GM12872 (cell line): ENCODE data around the gene PPP1R11.

ENCODE experiments used
- CTCF ChIP-seq: IDR thresholded peaks from 3 replicates; pipeline ENCODE4 v1.5.1; 2011; ENCODE audit warnings: low read depth, mild to moderate bottlenecking, low read length, moderate library complexity; ENCODE audit not compliant: insufficient read depth

The PPP1R11 gene

DNA sequence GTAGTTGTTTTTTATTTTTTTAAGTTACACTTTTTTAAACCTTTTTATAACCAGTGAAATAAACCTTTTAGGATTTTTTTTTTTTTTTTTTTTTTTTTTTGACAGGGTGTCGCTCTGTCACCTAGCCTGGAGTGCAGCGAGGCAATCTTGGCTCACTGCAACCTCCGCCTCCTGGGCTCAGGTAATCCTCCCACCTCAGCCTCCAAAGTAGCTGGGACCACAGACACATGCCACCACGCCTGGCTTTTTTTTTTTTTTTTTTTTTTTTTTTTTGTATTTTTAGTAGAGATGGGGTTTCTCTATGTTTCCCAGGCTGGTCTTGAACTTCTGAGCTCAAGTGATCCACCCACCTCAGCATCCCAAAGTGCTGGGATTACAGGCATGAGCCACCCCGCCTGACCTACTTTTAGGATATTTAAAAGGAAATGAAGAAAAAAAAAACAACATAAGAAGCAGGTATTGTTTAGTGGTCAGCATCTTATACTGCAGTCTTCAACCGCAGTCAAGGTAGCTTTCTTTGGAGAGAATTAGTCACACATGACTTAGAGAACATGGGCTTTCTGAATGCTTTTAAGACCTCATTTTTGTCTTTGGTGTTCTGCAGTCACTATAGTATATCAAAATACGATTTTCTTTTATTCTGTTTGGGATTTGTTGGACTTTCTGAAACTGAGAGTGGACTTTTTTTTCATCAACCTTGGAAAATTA, 4.4 kb upstream of the PPP1R11 start:
- TF ChIP-seq CTCF: no peak

DNA sequence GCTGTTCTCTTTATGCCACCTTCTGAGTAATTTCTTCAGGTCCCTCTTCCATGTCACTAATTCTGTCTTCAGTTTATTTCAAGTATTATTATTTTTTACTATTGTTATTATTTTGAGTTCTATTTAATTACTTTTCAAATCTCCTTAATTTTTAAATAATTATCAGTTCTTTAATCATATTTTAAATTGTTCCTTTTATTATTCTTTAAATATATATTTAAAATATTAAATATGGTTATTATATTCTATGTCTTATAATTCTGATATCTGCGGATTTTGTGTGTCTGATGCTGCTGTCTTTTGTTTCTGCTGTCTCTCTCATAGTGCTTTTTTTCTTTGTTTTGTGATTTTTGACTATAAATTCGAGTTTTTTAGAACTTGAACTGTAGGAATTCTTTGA, 3.7 kb upstream of the PPP1R11 start:
- no peak for TF ChIP-seq CTCF

DNA sequence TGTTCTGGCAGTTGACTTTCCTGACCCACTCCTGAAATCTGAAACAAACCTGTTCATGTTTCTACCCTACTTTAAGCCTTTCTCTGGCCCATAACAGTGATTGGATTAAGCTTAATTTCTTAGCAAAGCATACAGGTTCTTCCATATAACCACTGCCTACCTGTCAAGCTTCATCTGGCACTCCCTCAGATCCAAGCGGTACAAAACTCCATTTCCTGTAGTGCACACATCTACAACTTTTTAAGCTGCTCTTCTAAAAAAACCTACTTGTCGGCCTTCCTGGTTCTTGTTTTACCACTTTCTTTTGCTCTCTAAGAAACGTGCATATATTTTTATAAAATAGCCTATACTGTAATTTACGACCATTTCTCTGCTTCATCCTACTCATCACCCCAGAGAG, 916 bp upstream of the PPP1R11 start:
- no peak for TF ChIP-seq CTCF

DNA sequence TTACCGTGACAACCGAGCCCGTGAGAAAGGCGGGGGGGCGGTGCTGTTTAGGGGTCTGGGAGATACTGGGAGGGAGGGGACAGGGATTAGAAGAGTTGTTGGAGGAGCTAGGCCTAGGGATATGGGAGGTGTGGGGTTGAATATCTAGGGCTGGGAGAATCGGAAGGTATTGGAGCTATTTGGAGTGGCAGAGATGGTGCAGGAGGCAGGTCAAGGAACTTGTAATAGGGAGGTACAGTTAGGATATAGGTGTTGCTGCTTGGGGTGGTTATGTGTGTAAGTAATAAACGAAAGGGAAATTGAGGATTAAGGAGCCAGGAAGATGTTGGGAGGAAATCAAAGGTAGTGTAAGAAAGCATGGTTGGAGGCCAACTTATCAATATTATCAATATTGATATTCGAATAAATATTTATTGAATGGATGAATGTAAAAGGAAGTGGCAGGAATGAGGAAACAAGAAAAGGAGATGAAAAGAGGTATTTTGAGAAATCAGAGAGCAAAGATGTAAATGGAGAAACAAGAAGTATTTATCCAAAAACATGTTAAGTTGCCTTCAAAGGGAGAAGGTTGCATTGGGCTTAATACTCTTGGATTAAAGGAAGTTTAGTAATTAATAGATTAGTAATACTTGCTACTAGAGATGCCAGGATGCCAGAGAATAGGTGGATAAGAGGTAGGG, 602 bp downstream of the PPP1R11 start:
- no peak for TF ChIP-seq CTCF

DNA sequence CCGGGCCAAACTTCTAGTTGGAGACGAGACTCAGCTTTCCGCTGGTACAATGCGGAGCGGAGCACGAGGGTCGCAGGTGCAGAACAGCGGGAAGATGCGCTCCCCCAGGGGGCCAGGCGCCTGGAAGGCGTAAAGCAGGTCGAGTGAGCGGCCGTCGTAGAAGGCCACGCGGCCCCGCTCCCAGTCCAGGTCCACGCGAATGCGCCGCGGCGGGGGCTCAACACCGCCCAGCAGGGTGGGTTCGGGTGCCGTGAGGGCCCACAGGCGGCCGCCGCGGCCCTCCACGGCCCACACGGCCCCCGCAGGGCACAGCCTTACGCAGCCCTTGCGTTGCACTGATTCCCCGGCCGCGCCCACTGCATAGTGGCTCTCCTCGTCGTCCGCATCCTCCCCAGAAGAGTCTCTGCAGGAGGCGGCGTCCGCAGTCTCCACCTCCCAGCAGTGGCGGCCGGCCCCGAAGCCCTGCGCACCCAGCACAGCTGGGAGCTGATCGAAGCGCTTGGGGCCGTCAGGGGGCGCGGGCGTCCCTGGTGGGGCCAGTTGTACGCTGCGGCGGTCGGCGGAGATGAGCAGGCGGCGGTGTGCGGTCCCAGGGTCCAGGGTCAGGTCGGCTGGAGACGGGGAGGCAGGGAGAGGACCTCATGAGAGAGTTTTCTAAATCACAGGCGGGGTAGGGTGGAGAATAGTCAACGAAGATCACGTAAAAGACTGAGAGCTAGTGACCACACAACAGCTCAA, 4.3 kb downstream of the PPP1R11 start:
- no peak for TF ChIP-seq CTCF

DNA sequence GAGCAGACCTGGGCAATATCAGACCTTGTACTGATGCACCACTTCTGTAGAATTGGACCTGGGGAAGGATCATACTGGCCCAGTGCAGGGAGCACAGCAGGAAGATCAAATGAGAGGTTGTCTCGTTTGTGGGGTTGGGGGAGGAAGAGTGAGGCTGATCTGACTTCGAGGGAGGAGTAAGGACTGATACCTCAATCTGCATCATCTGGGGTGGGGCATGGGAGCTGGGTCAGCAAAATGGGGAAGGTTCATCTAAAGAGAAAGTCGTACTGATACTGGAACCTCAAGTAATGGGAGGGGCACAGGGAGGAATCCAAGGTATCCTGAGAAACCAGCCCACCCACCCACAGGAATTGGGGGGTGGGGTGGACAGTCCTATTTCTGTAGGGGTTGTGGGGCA, 4.9 kb downstream of the PPP1R11 start:
- no peak for TF ChIP-seq CTCF

DNA sequence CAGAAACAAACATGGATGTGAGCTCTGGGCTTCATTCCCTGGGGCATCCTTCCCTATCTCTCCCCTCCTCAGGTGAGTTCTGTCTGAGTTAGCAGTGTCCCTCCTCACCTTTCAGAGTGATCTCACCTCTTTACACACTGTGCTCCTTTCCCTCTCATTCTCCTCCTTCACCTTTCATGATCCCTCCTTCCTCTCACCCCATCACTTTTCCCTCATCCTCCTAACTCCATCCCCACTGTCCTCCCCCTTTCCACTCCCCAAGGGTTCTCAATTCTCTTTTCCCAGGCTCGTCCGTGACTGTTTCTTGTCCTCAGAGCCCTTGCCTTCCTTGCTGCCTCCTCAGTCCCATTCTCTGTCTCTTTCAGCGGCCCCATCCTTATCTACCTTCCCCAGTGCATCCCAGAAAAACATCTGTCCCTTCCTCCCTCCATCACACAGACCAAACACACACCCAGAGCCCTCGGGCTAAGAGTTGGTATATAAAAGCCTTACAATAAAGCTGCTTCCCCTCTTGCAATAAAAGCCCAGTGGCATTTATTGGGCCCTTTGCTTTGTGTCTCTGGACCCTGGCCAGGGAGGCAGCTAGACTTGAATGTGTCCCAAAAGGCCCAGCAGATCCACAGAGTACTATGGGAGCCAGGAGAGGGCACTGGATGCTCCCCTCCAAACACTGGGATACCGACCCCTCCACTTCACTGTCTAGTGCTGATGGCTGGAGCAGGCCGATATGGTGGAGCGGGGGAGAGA, 6.7 kb downstream of the PPP1R11 start:
- TF ChIP-seq CTCF: no peak
